ENCODE data around the gene LSM7.

Gene LSM7

GRCh38 chr19:2323707-2324106 lies 4.7 kb downstream of the LSM7 start:
- no peak for DNase-seq (ENCODE audit: low read depth in 2 of 2)

DNA sequence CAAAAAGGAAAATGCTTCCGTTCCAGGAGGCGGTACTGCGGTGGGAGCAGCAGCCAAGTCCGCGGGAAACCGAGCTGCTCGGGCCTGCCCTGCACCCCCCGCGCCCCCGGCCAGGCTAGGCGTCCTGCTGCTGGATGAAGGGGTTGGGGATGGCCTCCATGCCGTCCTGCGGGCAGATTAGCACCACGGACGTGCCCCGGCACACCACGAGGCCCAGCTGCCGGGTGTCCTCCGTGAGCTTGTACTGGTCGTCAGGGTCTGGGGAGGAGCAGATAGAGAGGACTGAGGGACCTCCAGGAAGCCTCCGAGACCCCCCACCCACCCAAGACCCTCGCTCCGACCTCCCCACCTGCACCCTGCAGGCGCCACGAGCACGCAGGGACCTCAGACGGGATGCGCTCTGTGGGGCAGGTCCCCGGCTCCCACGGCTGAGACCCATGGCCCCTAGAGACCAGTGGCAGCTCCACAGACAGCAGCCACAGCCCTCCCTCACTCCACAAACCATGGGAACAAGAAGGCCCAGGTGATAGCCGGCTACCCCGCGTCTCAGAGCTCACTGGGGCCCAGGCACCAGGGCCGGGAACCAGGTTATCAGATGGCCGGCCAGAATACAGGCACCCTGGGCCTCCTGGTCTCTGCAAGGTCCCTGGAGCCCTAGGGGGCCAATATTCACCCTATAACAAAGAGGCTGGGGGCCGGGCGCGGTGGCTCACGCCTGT lies 6.7 kb downstream of the LSM7 start:
- no peak for DNase-seq (ENCODE audit: low read depth in 2 of 2)

- no peak for DNase-seq (ENCODE audit: low read depth in 2 of 2)
These were observed 7.4 kb downstream of the LSM7 start for GRCh38 chr19:2320939-2321338.

- DNase-seq (ENCODE audit: low read depth in 2 of 2) = no peak
These were observed 8.3 kb downstream of the LSM7 start for GRCh38 chr19:2320049-2320448.

DNA sequence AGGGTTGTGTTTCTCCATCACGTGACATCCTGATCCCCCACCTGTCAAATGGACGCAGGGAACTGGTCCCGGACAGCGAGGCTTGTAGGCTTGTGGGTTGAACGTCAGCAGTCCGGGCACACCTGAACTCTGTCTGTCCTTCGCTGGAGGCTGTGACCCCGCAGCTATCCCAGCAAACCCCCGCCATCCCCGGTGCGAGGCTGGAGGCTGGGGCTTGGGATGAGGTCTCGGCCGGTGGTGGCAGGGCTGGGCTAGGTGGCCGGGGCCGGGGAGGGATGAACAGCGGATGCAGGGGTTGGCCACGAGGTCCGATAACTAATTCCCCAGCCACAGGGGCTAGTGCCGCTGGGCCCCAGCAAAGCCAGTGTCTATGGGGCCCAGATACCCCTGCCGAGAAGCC lies 8.8 kb downstream of the LSM7 start:
- no peak for DNase-seq (ENCODE audit: low read depth in 2 of 2)

DNA sequence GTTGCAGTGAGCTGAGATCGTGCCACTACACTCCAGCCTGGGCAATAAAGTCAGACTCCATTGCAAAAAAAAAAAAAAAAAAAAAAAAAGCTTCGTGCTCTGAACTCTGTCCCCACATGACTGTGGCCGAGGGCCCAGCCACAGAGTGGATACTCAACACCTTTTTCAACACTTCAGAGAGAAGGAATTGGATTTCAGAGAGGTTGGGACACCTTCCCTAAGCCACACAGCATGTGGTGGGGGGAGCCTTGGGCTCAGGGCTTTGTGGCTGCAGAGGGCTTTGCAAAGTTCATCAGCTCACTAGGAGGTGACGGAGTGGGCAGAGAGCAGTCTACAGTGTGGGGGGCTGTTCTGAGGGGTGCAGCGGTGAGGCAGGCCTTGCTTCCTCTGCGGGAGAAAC lies 9.5 kb downstream of the LSM7 start:
- DNase-seq (ENCODE audit: low read depth in 2 of 2) = no peak

- no peak for DNase-seq (ENCODE audit: low read depth in 2 of 2)
These were observed 10.6 kb downstream of the LSM7 start for GRCh38 chr19:2317756-2318155.

GRCh38 chr19:2317300-2317699 lies 11.1 kb downstream of the LSM7 start:
- DNase-seq (ENCODE audit: low read depth in 2 of 2) = no peak

DNA sequence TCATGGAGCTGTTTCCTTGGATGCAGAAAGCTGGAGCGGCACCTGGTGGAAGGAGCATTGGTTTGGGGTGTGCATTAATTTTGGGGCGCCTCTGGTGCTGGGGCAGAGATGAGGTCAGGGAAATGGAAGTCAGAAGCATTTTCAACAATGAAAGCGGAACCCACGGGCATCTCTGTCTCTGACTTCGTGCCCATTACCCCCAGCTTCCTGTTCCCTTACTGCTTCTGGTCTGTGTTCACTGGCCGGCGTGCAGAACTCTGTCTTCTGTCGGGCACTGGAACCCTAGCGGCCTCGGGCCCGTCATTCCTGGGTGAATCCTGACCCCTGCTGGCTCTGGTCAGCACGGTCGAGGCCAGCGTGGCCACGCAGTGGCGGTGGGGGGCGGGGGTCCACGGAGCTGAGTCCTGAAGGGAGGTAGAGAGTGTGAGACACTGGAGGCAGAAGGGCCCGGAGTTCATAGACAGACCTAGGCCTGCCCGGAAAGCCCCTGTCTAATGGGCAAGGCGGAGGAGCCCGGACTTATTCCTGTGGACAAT lies 12.5 kb downstream of the LSM7 start:
- no peak for DNase-seq (ENCODE audit: low read depth in 2 of 2)

GRCh38 chr19:2315121-2315817 lies 13.1 kb downstream of the LSM7 start:
- no peak for DNase-seq (ENCODE audit: low read depth in 2 of 2)

DNA sequence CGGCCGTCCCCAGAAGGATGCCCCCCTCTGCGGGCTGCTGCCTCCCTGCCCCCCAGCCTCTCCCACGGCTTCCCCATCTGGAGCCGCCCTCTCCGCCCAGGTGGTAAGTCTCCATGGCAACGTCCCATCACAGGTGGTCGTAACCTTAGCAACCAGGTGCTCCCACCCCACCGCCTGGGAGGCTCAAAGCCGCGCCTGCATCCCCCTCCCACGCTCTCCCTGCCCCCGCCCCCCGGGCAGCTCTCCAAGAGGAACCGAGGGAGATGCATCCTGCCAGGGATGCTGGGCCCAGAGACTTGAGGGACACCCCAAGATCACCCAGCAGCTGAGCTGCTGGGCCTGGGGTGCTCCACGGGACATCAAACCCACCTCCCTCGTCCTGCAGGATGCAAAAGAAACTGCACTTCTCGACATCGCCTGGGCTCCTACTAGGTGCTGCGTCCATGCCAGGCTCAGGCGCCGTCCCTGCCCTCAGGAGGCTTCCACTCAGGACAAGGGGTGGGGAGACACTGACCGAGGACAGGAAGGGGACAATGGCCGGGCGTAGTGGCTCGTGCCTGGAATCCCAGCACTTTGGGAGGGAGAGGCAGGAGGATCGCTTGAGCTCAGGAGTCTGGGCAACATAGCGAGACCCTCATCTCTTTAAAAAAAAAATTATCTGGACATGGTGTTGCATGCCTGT lies 15.4 kb downstream of the LSM7 start:
- no peak for DNase-seq (ENCODE audit: low read depth in 2 of 2)

DNA sequence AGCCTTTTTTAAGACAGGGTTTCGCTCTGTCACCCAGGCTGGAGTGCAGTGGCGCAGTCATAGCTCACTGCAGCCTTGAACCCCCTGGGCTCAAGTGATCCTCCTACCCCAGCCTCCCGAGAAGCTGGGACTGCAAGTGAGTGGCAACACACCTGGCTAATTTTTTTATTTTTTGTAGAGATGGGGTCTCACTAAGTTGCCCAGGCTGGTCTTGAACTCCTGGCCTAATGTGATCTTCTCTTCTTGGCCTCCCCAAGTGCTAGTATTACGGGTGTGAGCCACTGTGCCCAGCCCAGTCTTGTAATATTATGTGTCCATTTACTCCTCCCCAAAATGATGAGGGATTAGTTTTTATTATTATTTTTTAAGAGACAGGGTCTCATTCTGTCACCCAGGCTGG lies 17.3 kb downstream of the LSM7 start:
- DNase-seq (ENCODE audit: low read depth in 2 of 2) = no peak

DNA sequence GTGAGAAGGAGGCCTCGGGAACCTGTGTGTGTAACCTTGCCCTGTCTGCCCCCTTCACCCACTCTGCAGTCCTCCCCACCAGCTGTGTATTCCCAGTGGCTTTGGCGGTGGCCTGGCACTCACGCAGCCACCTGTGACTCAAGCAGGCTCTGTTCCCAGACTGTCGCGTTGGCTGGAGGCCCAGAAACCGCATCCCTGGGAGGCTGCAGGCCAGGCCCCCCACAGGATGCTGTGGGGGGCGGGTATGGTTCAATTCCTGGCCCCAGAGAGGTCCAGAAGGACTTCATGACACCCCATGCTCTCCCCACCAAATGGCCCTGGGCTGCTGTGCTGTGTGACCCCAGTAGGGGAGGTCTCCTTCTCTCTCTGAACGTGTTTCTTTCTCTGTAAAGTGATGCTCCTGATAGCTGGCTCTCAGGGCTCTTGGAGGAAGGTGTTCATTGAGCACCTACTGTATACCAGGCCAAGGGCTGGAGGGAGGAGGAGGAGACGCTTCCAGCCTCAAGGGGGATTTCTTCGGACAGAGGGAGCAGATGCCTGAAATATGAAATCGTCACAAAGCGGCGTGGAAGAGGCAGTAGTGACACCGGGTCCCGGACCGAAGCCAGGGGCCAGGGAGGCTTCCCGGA lies 18.5 kb downstream of the LSM7 start:
- no peak for DNase-seq (ENCODE audit: low read depth in 2 of 2)

- no peak for DNase-seq (ENCODE audit: low read depth in 2 of 2)
These were observed 20.3 kb downstream of the LSM7 start, which contains the start of gene LINGO3 for GRCh38 chr19:2308114-2308556. Gene LINGO3 (minus strand): TSS chr19:2308154. CDS start chr19:2291776, 16,378 bp downstream.

DNA sequence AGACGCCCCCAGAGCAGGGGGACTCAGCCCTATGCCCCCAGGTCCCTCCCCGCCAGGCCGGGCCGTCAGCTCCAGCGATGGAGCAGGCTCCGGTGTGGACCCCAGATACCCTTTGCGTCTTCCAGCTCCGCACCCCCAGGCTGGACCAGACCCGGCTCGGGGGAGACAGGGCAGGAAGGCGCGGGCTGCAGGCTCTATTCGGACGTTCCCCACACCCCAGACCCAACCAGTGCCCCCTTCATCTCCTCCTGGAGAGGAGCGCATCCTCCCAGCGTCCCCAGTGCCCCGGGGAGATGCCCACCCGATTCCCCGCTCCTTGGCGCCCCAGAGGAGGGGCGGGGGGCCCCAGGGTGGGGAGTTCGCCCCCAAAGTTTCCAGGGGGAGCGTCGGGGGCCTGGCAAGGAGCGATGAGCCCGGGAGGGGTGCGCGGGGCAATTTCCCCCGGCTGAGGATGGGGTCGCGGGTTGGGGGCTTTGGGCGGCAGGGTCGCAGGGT lies 20.8 kb downstream of the LSM7 start:
- DNase-seq (ENCODE audit: low read depth in 2 of 2) = no peak

DNA sequence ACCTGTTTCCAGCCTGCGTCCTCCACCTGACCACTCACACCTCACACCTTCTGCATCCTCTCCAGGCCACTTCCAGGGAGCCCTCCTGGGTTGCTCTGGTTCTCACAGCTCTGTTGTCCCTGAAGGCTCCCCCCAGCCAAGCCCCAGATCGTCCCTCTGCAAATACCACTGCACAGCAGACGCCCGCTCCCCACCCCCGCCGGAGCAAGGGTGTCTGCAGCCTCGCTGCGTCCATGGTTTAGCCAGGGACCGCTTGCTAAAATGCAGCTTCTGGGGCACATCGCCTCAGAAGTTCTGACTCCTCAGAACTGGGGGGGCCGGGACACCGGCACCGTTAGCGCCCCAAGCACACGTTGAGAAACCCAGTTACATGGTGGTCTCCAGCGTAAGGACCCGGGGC lies 21.4 kb downstream of the LSM7 start:
- no peak for DNase-seq (ENCODE audit: low read depth in 2 of 2)

DNA sequence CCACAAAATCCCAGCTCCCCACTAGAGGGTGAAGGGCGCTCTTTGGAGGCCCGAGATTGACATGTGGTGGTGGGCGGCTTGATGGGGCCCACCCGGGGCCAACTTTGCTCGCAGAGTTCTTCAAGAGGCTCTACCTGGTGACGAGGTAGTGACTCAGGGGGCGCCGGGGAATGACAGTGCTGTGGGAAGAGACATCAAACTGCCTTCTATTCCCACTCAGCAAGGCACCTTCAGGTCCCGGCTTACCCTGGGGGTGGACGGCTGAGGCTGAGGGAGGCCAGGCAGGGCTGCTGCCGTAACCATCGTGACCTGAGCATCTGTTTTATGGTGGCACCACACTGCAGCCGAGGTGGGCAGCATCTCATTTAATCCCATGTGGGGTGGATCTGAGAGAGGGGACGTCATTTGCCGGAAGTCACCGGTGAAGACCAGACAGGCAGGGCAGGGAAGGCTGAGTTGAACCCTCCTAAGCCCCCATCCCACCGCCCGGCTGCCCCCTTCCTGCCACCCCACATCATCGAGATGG lies 22.0 kb downstream of the LSM7 start:
- no peak for DNase-seq (ENCODE audit: low read depth in 2 of 2)

GRCh38 chr19:2305452-2306280 lies 22.7 kb downstream of the LSM7 start:
- no peak for DNase-seq (ENCODE audit: low read depth in 2 of 2)

GRCh38 chr19:2303211-2303798 lies 25.1 kb downstream of the LSM7 start:
- DNase-seq (ENCODE audit: low read depth in 2 of 2) = no peak

Measured in activated CD4-positive, alpha-beta T cell treated with anti-CD3 and anti-CD28 coated beads for 24 hours (primary cell).